Adipocyte (in vitro differentiated cells): ENCODE results near the gene PNMA1.
A peak's percentile ranks its signal among the peaks of the same experiment; 100 is the strongest.

Experiments used
- DNase-seq: peaks from one replicate; pipeline ENCODE4 v3.0.0-alpha.2; 2015; ENCODE audit warnings: low read depth
- H3K27me3 ChIP-seq: replicated peaks from 2 replicates; pipeline ENCODE4 v1.7.0; 2013; ENCODE audit warnings: mild to moderate bottlenecking, low read length, moderate library complexity; ENCODE audit not compliant: control insufficient read depth, insufficient read depth
- H3K36me3 ChIP-seq: 2 replicates; pipeline ENCODE4 v1.7.0; 2013; ENCODE audit warnings: low read length, mild to moderate bottlenecking, moderate library complexity; ENCODE audit not compliant: control insufficient read depth, insufficient read depth, severe bottlenecking
- H3K4me1 ChIP-seq: 2 replicates; pipeline ENCODE4 v1.7.0; 2013; ENCODE audit warnings: mild to moderate bottlenecking, low read length, moderate library complexity; ENCODE audit not compliant: control insufficient read depth, insufficient read depth
- H3K4me3 ChIP-seq: 2 replicates; pipeline ENCODE4 v1.7.0; 2013; ENCODE audit warnings: mild to moderate bottlenecking, low read length, moderate library complexity
- H3K9ac ChIP-seq: 2 replicates; pipeline ENCODE4 v1.7.0; 2013; ENCODE audit warnings: mild to moderate bottlenecking, low read length, moderate library complexity
- H3K9me3 ChIP-seq: 2 replicates; pipeline ENCODE4 v1.7.0; 2013; ENCODE audit warnings: mild to moderate bottlenecking, low read length, moderate library complexity; ENCODE audit not compliant: control insufficient read depth

PNMA1 gene

DNA sequence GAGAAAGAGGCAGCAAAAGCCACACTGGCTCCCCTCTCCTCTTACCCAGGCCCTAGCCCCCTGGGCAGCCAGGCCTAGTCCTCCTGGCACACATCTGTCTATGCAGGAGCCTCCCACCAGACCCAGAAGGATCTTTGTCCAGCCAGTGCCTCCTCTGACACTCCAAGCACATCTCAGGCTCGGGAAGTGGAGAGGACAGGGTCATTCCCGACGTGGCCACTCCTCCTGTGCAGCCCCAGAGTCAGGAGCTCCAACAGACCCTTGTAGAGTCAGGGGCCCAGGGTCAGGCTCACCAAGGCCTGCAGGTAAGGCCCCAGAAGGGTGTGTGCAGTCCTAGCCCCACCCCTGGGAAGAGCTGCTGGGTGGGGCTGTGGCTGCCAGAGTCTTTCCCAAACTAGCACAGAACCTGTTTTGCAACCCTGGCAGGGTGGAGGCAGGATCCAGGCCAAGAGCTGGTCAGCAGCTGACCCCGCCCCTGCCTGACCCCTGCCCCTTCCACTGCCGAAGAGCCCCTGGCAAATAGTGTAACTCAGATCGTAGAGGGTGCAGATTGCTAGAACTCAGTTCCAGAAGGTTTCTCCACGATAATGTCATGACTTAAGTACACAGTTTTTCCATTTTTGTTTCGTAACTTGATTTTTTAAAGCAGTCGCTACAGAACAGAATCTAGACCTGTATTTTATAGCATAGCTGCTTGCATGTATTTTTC is 26.6 kb upstream of the PNMA1 start:
- Histone ChIP-seq H3K36me3 (peaks cover 37% of the 10 kb centered on the region), H3K27me3 (no peaks in the 10 kb centered on the region), H3K9me3 (no peaks in the 10 kb centered on the region), H3K4me1 (peaks cover 64% of the 10 kb centered on the region), H3K9ac (peak overlapping the region; percentile 87), H3K4me3 (peak overlapping the region; percentile 70)
- peak; percentile 72 for DNase-seq

DNA sequence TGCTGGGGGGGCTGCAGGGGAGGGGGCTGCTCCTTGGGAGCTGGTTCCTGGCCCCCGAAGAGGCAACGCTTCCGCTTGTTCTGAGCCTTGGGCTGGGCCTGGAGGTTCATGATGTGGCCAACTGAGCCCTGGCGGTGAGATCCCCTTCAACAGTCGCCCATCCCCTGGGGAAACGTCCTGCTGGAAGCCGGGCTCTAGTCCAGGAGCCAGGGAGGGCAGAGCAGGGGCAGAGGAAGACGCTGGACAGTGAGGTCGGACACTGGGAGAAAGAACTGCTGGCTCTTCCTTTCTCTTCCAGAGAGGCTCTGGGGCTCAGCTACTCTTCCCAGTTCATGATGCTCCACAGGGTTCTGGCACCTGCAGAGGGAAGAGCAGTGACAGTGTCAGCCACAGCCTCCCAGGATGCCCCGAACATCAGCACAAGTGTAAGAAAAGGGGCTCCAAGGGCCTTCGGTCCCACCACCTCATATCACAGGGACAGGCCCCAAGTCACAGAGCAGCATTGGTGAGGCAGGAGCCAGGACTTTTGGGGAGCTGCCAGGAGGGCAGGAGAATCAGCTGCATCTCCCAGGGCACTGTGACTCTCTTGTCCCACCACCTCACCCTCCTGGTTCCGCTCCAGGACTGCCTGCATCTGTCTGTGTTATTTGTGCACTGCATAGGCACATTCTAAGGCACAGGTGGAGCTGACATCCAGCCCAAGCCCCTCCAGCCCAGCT is 25.9 kb upstream of the PNMA1 start:
- H3K9me3 ChIP-seq: no peaks in the 10 kb centered on the region
- no peaks in the 10 kb centered on the region for H3K27me3 ChIP-seq
- no peak for DNase-seq
- peak overlapping the region; percentile 70 for H3K4me3 ChIP-seq
- peaks cover 45% of the 10 kb centered on the region for H3K36me3 ChIP-seq
- H3K4me1 ChIP-seq: peaks cover 57% of the 10 kb centered on the region
- peak overlapping the region; percentile 35 for H3K9ac ChIP-seq

GRCh38 chr14:73739174-73739898 is 25.2 kb upstream of the PNMA1 start:
- peaks cover 52% of the 10 kb centered on the region for H3K36me3 ChIP-seq
- H3K27me3 ChIP-seq: no peaks in the 10 kb centered on the region
- peaks cover 50% of the 10 kb centered on the region for H3K4me1 ChIP-seq
- H3K9ac ChIP-seq: no peak overlapping the region
- no peak overlapping the region for H3K4me3 ChIP-seq
- H3K9me3 ChIP-seq: no peaks in the 10 kb centered on the region
- no peak for DNase-seq

- H3K9ac ChIP-seq: no peak overlapping the region
- no peak for DNase-seq
- H3K9me3 ChIP-seq: no peaks in the 10 kb centered on the region
- peaks cover 55% of the 10 kb centered on the region for H3K36me3 ChIP-seq
- no peaks in the 10 kb centered on the region for H3K27me3 ChIP-seq
- peaks cover 43% of the 10 kb centered on the region for H3K4me1 ChIP-seq
- no peak overlapping the region for H3K4me3 ChIP-seq
These were observed 24.5 kb upstream of the PNMA1 start for GRCh38 chr14:73738518-73739173.

DNA sequence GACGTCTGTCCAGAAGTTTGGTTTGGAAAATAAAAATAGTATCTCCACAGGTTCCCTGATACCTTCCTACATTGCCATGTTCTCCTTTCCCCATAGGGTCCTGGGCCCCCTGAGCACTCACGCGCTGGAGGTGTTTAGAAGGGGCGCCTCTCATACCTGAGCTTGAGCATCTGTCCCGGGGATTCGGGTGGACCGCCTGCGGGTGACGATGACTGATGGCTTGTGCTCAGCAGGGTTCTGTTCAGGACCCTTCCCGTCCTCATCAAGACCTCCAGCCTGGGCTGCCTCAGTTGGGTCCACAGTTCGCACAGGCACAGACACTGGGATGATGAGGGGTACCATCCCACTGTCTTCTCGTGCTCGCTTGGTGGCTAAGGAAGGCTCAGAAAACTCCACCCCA is 22.7 kb upstream of the PNMA1 start:
- Histone ChIP-seq H3K4me3 (no peak overlapping the region), H3K27me3 (no peaks in the 10 kb centered on the region), H3K9ac (no peak overlapping the region), H3K36me3 (peaks cover 55% of the 10 kb centered on the region), H3K4me1 (peaks cover 25% of the 10 kb centered on the region), H3K9me3 (no peaks in the 10 kb centered on the region)
- DNase-seq: no peak

- DNase-seq: no peak
- no peak overlapping the region for H3K9ac ChIP-seq
- peaks cover 18% of the 10 kb centered on the region for H3K4me1 ChIP-seq
- H3K9me3 ChIP-seq: no peaks in the 10 kb centered on the region
- H3K36me3 ChIP-seq: peaks cover 53% of the 10 kb centered on the region
- no peaks in the 10 kb centered on the region for H3K27me3 ChIP-seq
- H3K4me3 ChIP-seq: no peak overlapping the region
These were observed 17.8 kb upstream of the PNMA1 start for GRCh38 chr14:73732006-73732405.

- H3K27me3 ChIP-seq: no peaks in the 10 kb centered on the region
- DNase-seq: no peak
- no peak overlapping the region for H3K4me3 ChIP-seq
- peaks cover 56% of the 10 kb centered on the region for H3K36me3 ChIP-seq
- H3K9ac ChIP-seq: no peak overlapping the region
- peaks cover 27% of the 10 kb centered on the region for H3K4me1 ChIP-seq
- no peaks in the 10 kb centered on the region for H3K9me3 ChIP-seq
These were observed 16.9 kb upstream of the PNMA1 start for GRCh38 chr14:73731111-73731510.

DNA sequence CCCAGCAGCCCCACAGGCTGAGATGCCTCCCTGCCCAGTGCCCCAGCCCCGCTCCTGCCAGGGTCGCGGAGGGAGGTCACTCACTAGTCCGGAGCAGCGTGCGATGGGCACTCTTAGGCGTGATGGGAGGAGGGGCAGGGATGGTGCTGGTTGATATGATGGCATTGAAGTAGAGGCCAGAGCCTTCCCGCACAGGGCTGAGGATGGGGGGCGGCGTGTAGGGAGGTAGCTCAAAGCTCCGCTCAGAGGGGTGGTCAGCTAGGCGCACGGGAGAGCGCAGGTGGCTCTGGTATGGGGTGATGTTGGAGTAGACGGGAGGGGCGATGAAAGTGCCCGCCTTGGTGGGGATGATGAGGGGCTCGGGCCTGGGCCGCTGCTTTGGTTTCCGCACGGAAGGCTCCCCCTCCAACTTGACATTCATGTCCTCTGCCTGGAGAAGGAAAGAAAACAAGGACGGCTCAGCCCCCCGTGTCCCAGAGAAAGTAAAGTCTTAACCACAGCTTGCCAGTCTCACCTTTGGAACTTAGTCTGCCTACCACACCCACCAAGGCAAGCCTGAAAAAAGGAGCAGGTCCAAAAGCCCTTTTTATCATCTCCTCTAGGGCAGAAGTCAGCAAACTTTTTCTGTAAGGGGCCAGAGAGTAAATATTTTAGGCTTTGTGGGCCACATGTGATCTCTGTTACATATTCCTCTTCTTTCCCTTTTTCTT is 15.5 kb upstream of the PNMA1 start:
- no peak for DNase-seq

DNA sequence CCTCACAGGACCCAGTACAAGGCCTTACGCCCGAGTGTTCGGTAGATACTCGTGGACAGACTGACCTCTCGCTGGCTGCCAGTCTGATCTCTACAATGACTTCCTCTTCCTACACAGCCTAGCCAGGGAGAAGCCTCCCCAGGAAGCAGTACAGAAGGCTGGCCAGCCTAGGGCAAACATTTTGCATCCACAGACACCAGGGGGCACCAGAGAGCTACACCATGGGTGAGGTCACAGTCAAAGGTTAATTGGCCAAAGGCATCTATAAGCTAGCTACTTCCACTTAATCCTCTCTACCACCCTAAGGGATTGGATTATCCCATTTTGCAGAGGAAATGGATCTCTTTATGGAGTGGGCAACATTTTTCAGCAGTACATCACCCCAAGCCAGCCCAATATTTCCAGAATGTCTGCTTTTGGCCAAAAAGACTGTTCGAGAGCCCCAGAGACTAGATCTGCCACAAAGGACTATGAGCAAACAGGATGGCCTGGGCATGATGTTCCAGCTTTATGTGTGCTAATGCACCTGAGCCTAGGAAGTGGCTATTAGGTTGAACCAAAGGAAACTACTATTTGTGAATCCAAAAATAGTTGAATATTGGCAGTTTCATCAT is 14.6 kb upstream of the PNMA1 start:
- DNase-seq: peak; percentile 78
- Histone ChIP-seq H3K27me3 (no peaks in the 10 kb centered on the region), H3K9me3 (no peaks in the 10 kb centered on the region), H3K4me1 (peaks cover 45% of the 10 kb centered on the region), H3K4me3 (no peak overlapping the region), H3K9ac (peak overlapping the region; percentile 88), H3K36me3 (peaks cover 44% of the 10 kb centered on the region)

More for the DNA sequence above, 15.5 kb upstream of the PNMA1 start:
- Histone ChIP-seq H3K27me3 (no peaks in the 10 kb centered on the region), H3K4me3 (no peak overlapping the region), H3K9me3 (no peaks in the 10 kb centered on the region), H3K4me1 (peaks cover 41% of the 10 kb centered on the region), H3K9ac (peak overlapping the region; percentile 20), H3K36me3 (peaks cover 51% of the 10 kb centered on the region)

DNA sequence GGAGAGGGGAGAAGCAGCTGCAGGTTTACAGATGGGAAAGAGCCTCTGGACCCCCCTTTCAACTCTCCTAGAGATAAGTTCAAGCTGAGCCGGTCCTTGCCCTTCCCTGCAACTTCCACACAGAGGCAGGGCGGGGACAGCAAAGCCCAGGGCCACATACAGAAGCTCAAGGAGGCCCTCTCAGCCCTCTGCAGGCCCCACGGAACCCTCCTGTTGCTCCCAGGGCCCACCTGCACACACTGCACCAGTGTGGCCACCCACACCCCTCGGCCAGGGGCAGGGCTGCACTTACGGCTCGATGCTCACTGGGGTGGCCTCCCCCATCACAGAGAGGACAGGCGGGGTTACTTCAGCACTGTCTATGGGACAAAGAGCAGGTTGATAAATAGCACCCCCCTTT is 13.0 kb upstream of the PNMA1 start:
- DNase-seq: no peak
- H3K27me3 ChIP-seq: no peaks in the 10 kb centered on the region
- H3K36me3 ChIP-seq: peaks cover 49% of the 10 kb centered on the region
- H3K9ac ChIP-seq: peak overlapping the region; percentile 88
- peaks cover 62% of the 10 kb centered on the region for H3K4me1 ChIP-seq
- H3K4me3 ChIP-seq: no peak overlapping the region
- H3K9me3 ChIP-seq: no peaks in the 10 kb centered on the region
